HepG2 (cell line): Measurements from ENCODE around the gene TMTC1. TPM values are rescaled to one million over a fixed set of nuclear protein-coding genes. Genes with fewer than 3 reads are reported as not detected.

ENCODE experiments used
- ATAC-seq: fragments of 200-7000 bp; cut with Tn5 transposase; 3 replicates; pipeline ENCODE4 v1.9.1; 2020; ENCODE audit warnings: mild to moderate bottlenecking, moderate library complexity
- BruUV-seq: library from RNA; stranded (reverse); fragments of 400-500 nt; replicated peaks from 2 replicates; lab custom pipeline; 2021; lab: Mats Ljungman, UMichigan
- CTCF ChIA-PET: fragments of 300-600 bp; formaldehyde crosslinking; extraction: SDS; loops from one replicate; lab custom pipeline; 2021; ENCODE audit warnings: low total read pairs, inconsistent platforms, low intra/inter-chr PET ratio; lab: Yijun Ruan, JAX
- POLR2A ChIA-PET: fragments of 350-600 bp; sonication (Branson Sonifier 250); formaldehyde crosslinking; loops from one replicate; lab custom pipeline; 2020; ENCODE audit warnings: antibody characterized with exemption, inconsistent platforms; lab: Yijun Ruan, JAX
- DNase-seq: peaks from one replicate; pipeline ENCODE4 v3.0.0-alpha.2; 2015; ENCODE audit warnings: low spot score
- FAIRE-seq: peaks from 3 replicates; lab custom pipeline; 2011; peaks lifted over from hg19 to GRCh38; lab: Jason Lieb, UNC
- H2AFZ ChIP-seq: one replicate; pipeline ENCODE4 v1.6.1; 2011; ENCODE audit warnings: low read length, inconsistent platforms
- H3K27ac ChIP-seq: fragments of 300-600 bp; 3 replicates; pipeline ENCODE4 v1.8.0; 2011; ENCODE audit warnings: mixed run types, mild to moderate bottlenecking, mixed read lengths, low read length, inconsistent platforms; ENCODE audit not compliant: insufficient read depth; ENCODE audit errors: extremely low read length
- H3K27me3 ChIP-seq, 2 experiments: fragments of 200-600 bp in 1 of 2; 2 replicates in 1 of 2; 3 replicates in 1 of 2; pipeline versions ENCODE4 v1.6.0 to v1.8.0; 2011; ENCODE audit warnings: low read length in 2 of 2, mild to moderate bottlenecking in 2 of 2, moderate library complexity in 2 of 2, inconsistent platforms in 1 of 2; ENCODE audit not compliant: insufficient read depth in 2 of 2, control insufficient read depth in 1 of 2
- H3K36me3 ChIP-seq, 2 experiments: fragments of 200-600 bp in 1 of 2; replicated peaks in 1 of 2; 2 replicates in 1 of 2; 3 replicates in 1 of 2; pipeline versions ENCODE4 v1.5.1 to v1.8.0; 2011; ENCODE audit warnings: low read length in 2 of 2, inconsistent platforms in 1 of 2; ENCODE audit not compliant: insufficient read depth in 2 of 2, control insufficient read depth in 1 of 2
- H3K4me1 ChIP-seq: 2 replicates; pipeline ENCODE4 v1.5.1; 2012; ENCODE audit warnings: low read length, inconsistent platforms; ENCODE audit not compliant: insufficient read depth
- H3K4me2 ChIP-seq: 2 replicates; pipeline ENCODE4 v1.6.0; 2011; ENCODE audit warnings: low read depth, low read length, inconsistent platforms
- H3K4me3 ChIP-seq, 3 experiments: fragments of 200-600 bp in 1 of 3; sonication (generic), shearing (Covaris generic) in 1 of 3; replicated peaks in 1 of 3; 2 replicates each; pipeline ENCODE4 v1.5.1; 2011 to 2016; ENCODE audit warnings: low read length in 3 of 3, inconsistent platforms in 2 of 3, low read depth in 2 of 3, mild to moderate bottlenecking in 2 of 3, control low read depth in 1 of 3, mixed read lengths in 1 of 3; ENCODE audit not compliant: insufficient read depth in 1 of 3
- H3K79me2 ChIP-seq: one replicate; pipeline ENCODE4 v1.6.1; 2011; ENCODE audit warnings: low read length, inconsistent platforms; ENCODE audit not compliant: insufficient read depth
- H3K9ac ChIP-seq: 2 replicates; pipeline ENCODE4 v1.6.0; 2011; ENCODE audit warnings: mild to moderate bottlenecking, low read depth, low read length, inconsistent platforms; ENCODE audit not compliant: insufficient read depth
- H3K9me3 ChIP-seq: 2 replicates; pipeline ENCODE4 v1.5.1; 2012; ENCODE audit warnings: mild to moderate bottlenecking, low read length
- H4K20me1 ChIP-seq: 2 replicates; pipeline ENCODE4 v1.6.0; 2011; ENCODE audit warnings: inconsistent platforms, mild to moderate bottlenecking, low read length, moderate library complexity; ENCODE audit not compliant: insufficient read depth
- DNMT1 ChIP-seq: sonication (generic); formaldehyde crosslinking; IDR thresholded peaks from 2 replicates; pipeline ENCODE4 v1.5.1; 2020; ENCODE audit warnings: mild to moderate bottlenecking, missing genetic modification reagents
- EP300 ChIP-seq, 3 experiments: sonication (generic) in 1 of 3; formaldehyde crosslinking in 1 of 3; IDR thresholded peaks; 2 replicates each; pipeline versions ENCODE4 v1.5.1 to v1.6.1; 2011 to 2020; ENCODE audit warnings: low read depth in 2 of 3, low read length in 2 of 3, borderline replicate concordance in 1 of 3, improper control_type of control experiment in 1 of 3, mild to moderate bottlenecking in 1 of 3, missing genetic modification reagents in 1 of 3, moderate library complexity in 1 of 3
- GATAD1 ChIP-seq: IDR thresholded peaks from 2 replicates; pipeline ENCODE4 v1.6.1; 2016; ENCODE audit warnings: missing genetic modification reagents, missing compliant biosample characterization
- NCOA5 ChIP-seq: sonication (generic); formaldehyde crosslinking; IDR thresholded peaks from 2 replicates; pipeline ENCODE4 v1.4.0; 2020; ENCODE audit warnings: missing genetic modification reagents
- PAX8 ChIP-seq: sonication (generic); formaldehyde crosslinking; IDR thresholded peaks from 2 replicates; pipeline ENCODE4 v1.8.0; 2022; ENCODE audit warnings: mild to moderate bottlenecking, missing genetic modification reagents, borderline replicate concordance
- U2AF2 ChIP-seq: fragments of 200-400 bp; formaldehyde crosslinking; IDR thresholded peaks from 2 replicates; pipeline ENCODE4 v1.6.1; 2017; ENCODE audit warnings: low read depth, mild to moderate bottlenecking, low read length
- ZNF326 ChIP-seq: sonication (generic); formaldehyde crosslinking; IDR thresholded peaks from 2 replicates; pipeline ENCODE4 v1.4.0; 2020; ENCODE audit warnings: missing genetic modification reagents, borderline replicate concordance
- ZNF354B ChIP-seq: sonication (generic); formaldehyde crosslinking; IDR thresholded peaks from 2 replicates; pipeline ENCODE4 v1.8.0; 2022; ENCODE audit warnings: mild to moderate bottlenecking, missing genetic modification reagents
- ZNF484 ChIP-seq: sonication (generic); formaldehyde crosslinking; IDR thresholded peaks from 2 replicates; pipeline ENCODE4 v1.5.1; 2020; ENCODE audit warnings: mild to moderate bottlenecking, low read depth, missing genetic modification reagents, borderline replicate concordance
- ZNF543 ChIP-seq: sonication (generic); formaldehyde crosslinking; IDR thresholded peaks from 2 replicates; pipeline ENCODE4 v1.4.0; 2020; ENCODE audit warnings: mild to moderate bottlenecking, missing genetic modification reagents
- ZNF552 ChIP-seq: sonication (generic); formaldehyde crosslinking; IDR thresholded peaks from 2 replicates; pipeline ENCODE4 v1.9.0; 2022; ENCODE audit warnings: missing genetic modification reagents, mild to moderate bottlenecking, borderline replicate concordance
- ZNF709 ChIP-seq: sonication (generic); formaldehyde crosslinking; IDR thresholded peaks from 2 replicates; pipeline ENCODE4 v1.5.0; 2020; ENCODE audit warnings: mild to moderate bottlenecking, missing genetic modification reagents
- WGBS: methylation state at CpG from one replicate; pipeline ENCODE4 v1.1.6; 2017; ENCODE audit warnings: low lambda C conversion rate; 5-methylcytosine and 5-hydroxymethylcytosine counted together
- in situ Hi-C: cut with HindIII; loops from 2 replicates; pipeline ENCODE4 v1.10.0; 2017; ENCODE audit warnings: low pct_unique_long_range_greater_than_20kb; ENCODE audit not compliant: extremely low pct_ligation_motif_present
- intact Hi-C: fragments of 100-400 bp; cut with micrococcal nuclease; formaldehyde crosslinking; loops from one replicate; pipeline ENCODE4 v1.10.0; 2022; ENCODE audit not compliant: unreplicated experiment
- polyA plus RNA-seq, 8 experiments: library from polyadenylated mRNA; depleted of rRNA in 3 of 8; stranded (reverse) in 7 of 8; unstranded in 1 of 8; fragments of >200 nt; fragmentation: Illumina TruSeq in 4 of 8; extraction: Trizol in 4 of 8; gene quantifications; 2 replicates each; pipeline versions ENCODE4 v1.2.1 to v1.2.3, GENCODE V29; 2011 to 2016; ENCODE audit warnings: low read depth in 4 of 8, missing spikeins in 1 of 8, mixed read lengths in 1 of 8; ENCODE audit not compliant: insufficient read depth in 1 of 8
- total RNA-seq, 5 experiments: library from RNA; depleted of rRNA; stranded (reverse); fragments of >200 nt; fragmentation: Illumina TruSeq; extraction: Trizol; gene quantifications; 2 replicates each; pipeline ENCODE4 v1.2.3, GENCODE V29; 2016; ENCODE audit warnings: low read depth in 1 of 5
- TF ChIP-seq, protein P1 (sequence below): IDR thresholded peaks from 2 replicates; pipeline ENCODE4 v1.6.1; 2016; ENCODE audit warnings: missing genetic modification reagents, missing compliant biosample characterization

The TMTC1 gene
- total and polyA plus RNA-seq, 2 of the 13 experiments (the other 11 are each of a cell fraction or from before 2014, with no cell fraction given) = 0.69 to 1.8 TPM

DNA sequence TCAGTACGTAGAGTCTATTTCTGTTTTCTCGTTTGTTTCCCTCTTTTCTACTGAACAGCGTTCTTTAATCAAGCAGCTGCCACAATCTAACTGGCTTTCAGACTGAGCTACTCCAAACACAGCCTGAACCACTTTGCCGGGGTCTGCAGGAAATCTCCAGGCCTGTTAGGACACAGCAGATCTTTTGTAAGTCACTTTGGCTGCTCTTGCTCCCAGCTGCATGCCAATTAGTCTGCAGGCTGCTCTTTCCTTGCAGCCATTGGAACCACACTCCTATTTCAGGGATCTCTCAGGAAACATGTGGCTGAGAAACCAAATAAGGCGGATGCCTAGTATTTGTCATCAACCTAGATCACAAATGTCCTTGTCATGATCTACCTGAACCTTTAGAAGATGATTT, 73.6 kb downstream of the TMTC1 start:
- Histone ChIP-seq H2AFZ (no peak overlapping the region), H3K4me2 (no peak overlapping the region), H3K9me3 (no peaks in the 10 kb centered on the region), H3K9ac (no peak overlapping the region), H4K20me1 (no peaks in the 10 kb centered on the region), H3K36me3 (no peaks in the 10 kb centered on the region), H3K79me2 (no peaks in the 10 kb centered on the region), H3K4me1 (no peaks in the 10 kb centered on the region), H3K27ac (no peak overlapping the region), H3K4me3 (no peak overlapping the region), H3K27me3 (no peaks in the 10 kb centered on the region)
- DNase-seq = no peak
- no TSS peak for BruUV-seq
- ATAC-seq = no peak
- FAIRE-seq = no peak
- TF ChIP-seq EP300 (IDR thresholded peaks at IDR 0.05; ENCODE audit: low read depth in 2 of 2, low read length in 2 of 2) (no peak), EP300 (CRISPR knock-in tag; IDR thresholded peaks at IDR 0.05; ENCODE audit: borderline replicate concordance) (no peak), ZNF552 (CRISPR knock-in tag) (no peak), ZNF543 (CRISPR knock-in tag) (no peak), ZNF326 (no peak), U2AF2 (no peak), ZNF484 (CRISPR knock-in tag) (no peak), PAX8 (CRISPR knock-in tag) (no peak), GATAD1 (CRISPR knock-in tag) (no peak), DNMT1 (CRISPR knock-in tag) (no peak), ZNF709 (CRISPR knock-in tag) (no peak), ZNF354B (no peak), NCOA5 (CRISPR knock-in tag) (no peak)
- TF ChIP-seq, protein P1, sequence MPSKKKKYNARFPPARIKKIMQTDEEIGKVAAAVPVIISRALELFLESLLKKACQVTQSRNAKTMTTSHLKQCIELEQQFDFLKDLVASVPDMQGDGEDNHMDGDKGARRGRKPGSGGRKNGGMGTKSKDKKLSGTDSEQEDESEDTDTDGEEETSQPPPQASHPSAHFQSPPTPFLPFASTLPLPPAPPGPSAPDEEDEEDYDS (CRISPR knock-in tag) = no peak
- WGBS = 48% methylated on average over 5 of the region's 5 CpGs
- intact Hi-C loops (no loop called here), in situ Hi-C loops (no loop called here)
- POLR2A ChIA-PET = no interaction called here
- CTCF ChIA-PET = no interaction called here
